GM23248 (cell line): ENCODE results near the gene PTTG2.

Source experiments
- EZH2 ChIP-seq: fragments of 200-600 bp; sonication (generic); IDR thresholded peaks from 2 replicates; pipeline ENCODE4 v1.6.1; 2018; ENCODE audit warnings: antibody characterized with exemption, mild to moderate bottlenecking; ENCODE audit not compliant: insufficient read depth, poor library complexity, severe bottlenecking
- EZH2phosphoT487 ChIP-seq: fragments of 200-600 bp; sonication (generic); IDR thresholded peaks from 2 replicates; pipeline ENCODE4 v1.6.1; 2018; ENCODE audit warnings: antibody characterized with exemption, moderate library complexity, mild to moderate bottlenecking, low read depth; ENCODE audit not compliant: insufficient read depth

DNA sequence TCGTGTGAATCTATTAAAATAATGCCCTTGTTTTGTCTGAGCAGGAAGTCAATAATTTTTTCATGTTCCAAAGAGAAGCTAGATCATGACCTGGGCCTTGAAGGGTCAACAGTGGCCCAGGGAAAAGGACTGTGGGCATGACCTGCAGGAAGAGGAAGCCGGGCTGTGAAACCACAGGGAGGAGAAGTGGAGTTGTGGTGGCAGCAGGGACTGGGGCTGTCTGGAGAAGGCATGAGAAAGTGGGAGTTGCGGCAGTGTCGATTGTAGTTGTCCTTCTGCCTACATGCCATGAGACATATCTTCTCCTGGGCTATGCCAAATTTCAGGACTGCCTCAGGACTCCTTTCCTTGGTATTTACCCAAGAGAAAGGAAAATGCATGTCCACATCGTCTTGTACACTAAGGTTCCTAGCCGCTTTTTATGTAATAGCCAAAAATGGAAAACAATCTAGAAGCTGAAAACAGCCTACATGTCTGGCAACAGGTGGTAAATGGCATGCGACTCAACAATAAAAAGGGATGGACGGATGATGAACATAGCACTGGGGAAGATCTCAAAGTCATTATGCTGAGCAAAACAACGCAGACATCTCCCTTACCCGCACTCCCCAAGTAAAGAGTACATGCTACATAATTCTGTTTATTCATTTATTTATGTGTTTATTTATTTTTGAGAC lies 13.6 kb upstream of the PTTG2 start:
- no peak for TF ChIP-seq EZH2
- TF ChIP-seq EZH2phosphoT487: no peak
